Activated CD4-positive, alpha-beta memory T cell treated with anti-CD3 and anti-CD28 coated beads, Interleukin-2, amount 10 ng/mL, durations not matched to agents 7 days and 5 days (primary cell): Measurements from ENCODE around the gene KCNK3. TPM values are rescaled to one million over a fixed set of nuclear protein-coding genes. Genes with fewer than 3 reads are reported as not detected.
"Not testable (repeated sequence)": the region's sequence is repeated elsewhere in the genome, so short reads cannot be mapped to it uniquely, and the experiment has no call there.

Experiments used
- CTCF ChIA-PET: fragments of 350-600 bp; sonication (Branson Sonifier 250); formaldehyde crosslinking; loops from one replicate; lab custom pipeline; 2021; ENCODE audit warnings: antibody characterized with exemption, inconsistent platforms; lab: Charles Lee
- POLR2A ChIA-PET: fragments of 350-600 bp; sonication (Branson Sonifier 250); formaldehyde crosslinking; loops from one replicate; lab custom pipeline; 2021; ENCODE audit warnings: antibody characterized with exemption; lab: Charles Lee
- DNase-seq: peaks from one replicate; pipeline ENCODE4 v3.0.0-alpha.2; 2020
- H3K27ac Mint-ChIP-seq: one replicate; pipeline ENCODE4 v1.8.0; 2021; ENCODE audit warnings: mild to moderate bottlenecking, mixed read lengths
- H3K27me3 Mint-ChIP-seq: one replicate; pipeline ENCODE4 v1.8.0; 2021; ENCODE audit warnings: mixed read lengths
- H3K36me3 Mint-ChIP-seq: one replicate; pipeline ENCODE4 v1.8.0; 2021; ENCODE audit warnings: low read depth, mixed read lengths
- H3K4me1 Mint-ChIP-seq: one replicate; pipeline ENCODE4 v1.8.0; 2021; ENCODE audit warnings: mixed read lengths
- H3K4me3 Mint-ChIP-seq: one replicate; pipeline ENCODE4 v1.8.0; 2021; ENCODE audit warnings: mild to moderate bottlenecking, mixed read lengths
- H3K9me3 Mint-ChIP-seq: one replicate; pipeline ENCODE4 v1.8.0; 2021; ENCODE audit warnings: mixed read lengths
- total RNA-seq, 2 experiments: library from RNA; stranded (reverse); gene quantifications; one replicate each; pipeline ENCODE4 v1.2.3, GENCODE V29; 2021

The KCNK3 gene
- total RNA-seq, 2 experiments from 2014 or later = not detected

DNA sequence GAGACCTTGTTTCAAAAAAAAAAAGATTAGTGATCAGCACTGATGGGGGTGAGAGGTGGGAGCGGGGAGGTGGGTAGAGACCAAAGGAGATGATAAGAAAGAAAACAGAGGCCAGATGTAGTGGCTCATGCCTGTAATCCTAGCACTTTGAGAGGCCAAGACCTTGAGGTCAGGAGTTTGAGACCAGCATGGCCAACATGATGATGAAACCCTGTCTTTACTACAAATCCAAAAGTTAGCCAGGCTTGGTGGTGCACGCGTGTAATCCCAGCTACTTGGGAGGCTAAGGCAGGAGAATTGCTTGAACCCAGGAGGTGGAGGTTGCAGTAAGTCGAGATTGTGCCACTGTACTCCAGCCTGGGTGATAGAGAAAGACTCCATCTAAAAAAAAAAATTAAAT, 62.0 kb downstream of the KCNK3 start:
- POLR2A ChIA-PET = interaction anchor here (1.2 kb wide), 1 partner anchor 10 kb away, joined by 5 read pairs; the partner anchor contains the start of gene SLC35F6
- peaks cover 2% of the 10 kb centered on the region for H3K27me3 Mint-ChIP-seq
- H3K4me1 Mint-ChIP-seq = peaks cover 13% of the 10 kb centered on the region
- no peaks in the 10 kb centered on the region for H3K36me3 Mint-ChIP-seq
- DNase-seq = no peak
- no peak overlapping the region for H3K27ac Mint-ChIP-seq
- H3K4me3 Mint-ChIP-seq = no peak overlapping the region
- CTCF ChIA-PET = interaction anchor here (2.5 kb wide), 1 partner anchor 148 kb away, joined by 9 read pairs; no protein-coding TSS in a partner anchor
- no peaks in the 10 kb centered on the region for H3K9me3 Mint-ChIP-seq

GRCh38 chr2:26754972-26755670, 62.6 kb downstream of the KCNK3 start:
- Mint-ChIP-seq H3K9me3 (no peaks in the 10 kb centered on the region), H3K4me1 (peaks cover 13% of the 10 kb centered on the region), H3K4me3 (no peak overlapping the region), H3K27me3 (peaks cover 2% of the 10 kb centered on the region), H3K27ac (no peak overlapping the region), H3K36me3 (no peaks in the 10 kb centered on the region)
- ChIA-PET CTCF (interaction anchor here (2.5 kb wide), 1 partner anchor 149 kb away, joined by 9 read pairs; no protein-coding TSS in a partner anchor), POLR2A (interaction anchor here (1.2 to 1.6 kb wide), 2 partner anchors 9 to 14 kb away, joined by 3 to 5 read pairs; partner anchors contain the start of gene SLC35F6)
- no peak for DNase-seq

GRCh38 chr2:26756337-26756736, 63.8 kb downstream of the KCNK3 start:
- no peak overlapping the region for H3K27ac Mint-ChIP-seq
- H3K36me3 Mint-ChIP-seq = no peaks in the 10 kb centered on the region
- H3K4me3 Mint-ChIP-seq = no peak overlapping the region
- ChIA-PET CTCF (no interaction called here), POLR2A (interaction anchor here (1.4 to 1.6 kb wide), 2 partner anchors 12 to 30 kb away, joined by 3 to 5 read pairs; no protein-coding TSS in a partner anchor)
- H3K27me3 Mint-ChIP-seq = peaks cover 2% of the 10 kb centered on the region
- DNase-seq = no peak
- H3K9me3 Mint-ChIP-seq = no peaks in the 10 kb centered on the region
- peaks cover 13% of the 10 kb centered on the region for H3K4me1 Mint-ChIP-seq

GRCh38 chr2:26757873-26758789, 65.6 kb downstream of the KCNK3 start:
- peaks cover 2% of the 10 kb centered on the region for H3K27me3 Mint-ChIP-seq
- peak; percentile 50 for DNase-seq
- H3K27ac Mint-ChIP-seq = no peak overlapping the region
- H3K4me1 Mint-ChIP-seq = peaks cover 13% of the 10 kb centered on the region
- ChIA-PET CTCF (interaction anchor here (1.1 kb wide), 1 partner anchor 12 kb away, joined by 3 read pairs; no protein-coding TSS in a partner anchor), POLR2A (interaction anchor here (0.6 to 1.4 kb wide), 2 partner anchors 26 to 29 kb away, joined by 3 to 5 read pairs; no protein-coding TSS in a partner anchor)
- no peak overlapping the region for H3K4me3 Mint-ChIP-seq
- H3K36me3 Mint-ChIP-seq = no peaks in the 10 kb centered on the region
- H3K9me3 Mint-ChIP-seq = no peaks in the 10 kb centered on the region

- CTCF ChIA-PET = no interaction called here
- no peaks in the 10 kb centered on the region for H3K36me3 Mint-ChIP-seq
- H3K4me3 Mint-ChIP-seq = no peak overlapping the region
- no peaks in the 10 kb centered on the region for H3K9me3 Mint-ChIP-seq
- H3K27ac Mint-ChIP-seq = no peak overlapping the region
- POLR2A ChIA-PET = interaction anchor here (0.6 kb wide), 1 partner anchor 27 kb away, joined by 3 read pairs; no protein-coding TSS in a partner anchor
- H3K4me1 Mint-ChIP-seq = peaks cover 17% of the 10 kb centered on the region
- no peak for DNase-seq
- peaks cover 3% of the 10 kb centered on the region for H3K27me3 Mint-ChIP-seq
Measured at GRCh38 chr2:26758790-26759321, 66.3 kb downstream of the KCNK3 start.

DNA sequence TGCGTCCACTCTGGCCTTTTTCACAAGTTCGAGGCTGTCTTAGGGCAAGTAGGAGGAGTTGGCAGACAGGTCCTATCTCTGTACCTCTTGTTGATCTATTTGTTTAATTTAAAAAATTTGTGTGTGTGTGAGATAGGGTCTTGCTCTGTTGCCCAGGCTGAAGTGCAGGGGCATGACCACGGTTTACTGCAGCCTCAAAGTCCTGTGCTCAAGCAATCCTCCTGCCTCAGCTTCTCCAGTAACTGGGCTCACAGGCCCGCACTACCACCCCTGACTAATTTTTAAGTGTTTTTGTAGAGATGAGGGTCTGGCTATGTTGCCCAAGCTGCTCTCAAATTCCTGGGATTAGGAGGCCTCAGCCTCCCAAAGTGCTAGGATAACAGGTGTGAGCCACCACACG, 67.3 kb downstream of the KCNK3 start:
- DNase-seq = no peak
- H3K36me3 Mint-ChIP-seq = peaks cover 5% of the 10 kb centered on the region
- CTCF ChIA-PET = no interaction called here
- POLR2A ChIA-PET = no interaction called here
- no peak overlapping the region for H3K27ac Mint-ChIP-seq
- no peaks in the 10 kb centered on the region for H3K9me3 Mint-ChIP-seq
- H3K4me1 Mint-ChIP-seq = peaks cover 21% of the 10 kb centered on the region
- H3K4me3 Mint-ChIP-seq = no peak overlapping the region
- peaks cover 3% of the 10 kb centered on the region for H3K27me3 Mint-ChIP-seq

GRCh38 chr2:26760991-26761390, 68.5 kb downstream of the KCNK3 start:
- H3K9me3 Mint-ChIP-seq, CTCF ChIA-PET, H3K36me3 Mint-ChIP-seq, H3K27me3 Mint-ChIP-seq, POLR2A ChIA-PET, DNase-seq, H3K4me3 Mint-ChIP-seq, H3K27ac Mint-ChIP-seq: not testable (repeated sequence)
- H3K4me1 Mint-ChIP-seq = peaks cover 33% of the 10 kb centered on the region

GRCh38 chr2:26763019-26763418, 70.5 kb downstream of the KCNK3 start:
- Mint-ChIP-seq H3K27me3 (peaks cover 3% of the 10 kb centered on the region), H3K9me3 (no peaks in the 10 kb centered on the region), H3K4me1 (peaks cover 40% of the 10 kb centered on the region), H3K4me3 (peak overlapping the region; percentile 41), H3K36me3 (peaks cover 7% of the 10 kb centered on the region), H3K27ac (no peak overlapping the region)
- CTCF ChIA-PET = interaction anchor here (0.5 kb wide), 1 partner anchor 96 kb away, joined by 4 read pairs; no protein-coding TSS in a partner anchor
- POLR2A ChIA-PET = interaction anchor here (10.6 kb wide), 1 partner anchor 25 kb away, joined by 84 read pairs; the partner anchor contains the start of gene CENPA
- DNase-seq = no peak

DNA sequence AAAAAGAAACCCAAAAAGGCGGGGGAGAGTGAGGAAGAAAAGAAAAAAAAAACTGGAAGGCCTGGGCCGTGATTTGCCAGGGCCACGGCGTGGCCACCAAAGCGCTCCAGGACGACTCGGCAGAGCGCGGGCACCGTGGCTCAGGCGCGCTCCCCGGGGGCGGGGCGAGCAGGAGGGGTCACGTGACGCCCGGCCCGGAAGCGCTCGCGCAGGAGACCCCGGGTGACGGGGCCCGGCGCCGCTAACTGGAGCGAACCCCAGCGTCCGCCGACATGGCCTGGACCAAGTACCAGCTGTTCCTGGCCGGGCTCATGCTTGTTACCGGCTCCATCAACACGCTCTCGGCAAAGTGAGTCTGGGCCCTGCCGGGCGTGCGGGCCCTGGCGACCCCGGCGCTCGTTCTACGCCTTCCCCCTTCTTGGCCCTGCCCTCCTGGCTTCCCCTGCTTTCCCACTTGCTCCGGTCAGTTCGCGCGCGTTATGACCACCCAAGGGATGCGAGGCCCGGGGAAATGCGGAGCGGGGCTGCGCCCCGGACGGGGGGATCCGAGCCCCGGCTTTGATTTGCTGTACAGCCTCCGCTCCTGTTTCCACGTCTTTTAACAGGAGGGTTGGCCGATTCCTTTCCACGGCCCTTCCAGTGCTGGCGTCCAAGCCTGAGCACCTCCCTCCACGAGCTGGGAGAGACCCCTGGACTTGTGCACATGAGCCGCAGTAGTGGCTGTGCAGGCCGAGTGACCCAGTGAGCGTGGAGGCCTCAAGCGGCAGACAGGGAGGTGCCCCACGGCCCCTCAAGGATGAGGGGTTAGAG, 71.8 kb downstream of the KCNK3 start, which contains the start of gene SLC35F6:
Gene SLC35F6, plus strand, starts transcription at position 207 of the 810 bp plus-strand sequence. Its CDS starts 66 bp downstream, at position 273.
- Mint-ChIP-seq H3K27me3 (peaks cover 3% of the 10 kb centered on the region), H3K27ac (peak within 1 kb of the TSS; percentile 83), H3K4me1 (peaks cover 49% of the 10 kb centered on the region), H3K9me3 (no peaks in the 10 kb centered on the region), H3K36me3 (peaks cover 10% of the 10 kb centered on the region), H3K4me3 (peak within 1 kb of the TSS; percentile 86)
- peak; percentile 86 for DNase-seq
- POLR2A ChIA-PET = interaction anchor here (1.0 to 10.6 kb wide), 6 partner anchors 10 to 731 kb away, joined by 3 to 84 read pairs (median 4); partner anchors contain the start of genes CENPA and RAB10
- CTCF ChIA-PET = interaction anchor here (1.4 kb wide), 1 partner anchor 19 kb away, joined by 4 read pairs; no protein-coding TSS in a partner anchor

- ChIA-PET CTCF (interaction anchor here (1.4 kb wide), 1 partner anchor 19 kb away, joined by 4 read pairs; no protein-coding TSS in a partner anchor), POLR2A (interaction anchor here (1.0 to 10.6 kb wide), 5 partner anchors 10 to 731 kb away, joined by 3 to 84 read pairs (median 5); partner anchors contain the start of genes CENPA and RAB10)
- peaks cover 55% of the 10 kb centered on the region for H3K4me1 Mint-ChIP-seq
- DNase-seq = no peak
- peaks cover 12% of the 10 kb centered on the region for H3K36me3 Mint-ChIP-seq
- H3K27me3 Mint-ChIP-seq = peaks cover 3% of the 10 kb centered on the region
- H3K4me3 Mint-ChIP-seq = peak overlapping the region; percentile 86
- H3K27ac Mint-ChIP-seq = peak overlapping the region; percentile 83
- no peaks in the 10 kb centered on the region for H3K9me3 Mint-ChIP-seq
Measured at GRCh38 chr2:26764906-26765305, 72.4 kb downstream of the KCNK3 start.

DNA sequence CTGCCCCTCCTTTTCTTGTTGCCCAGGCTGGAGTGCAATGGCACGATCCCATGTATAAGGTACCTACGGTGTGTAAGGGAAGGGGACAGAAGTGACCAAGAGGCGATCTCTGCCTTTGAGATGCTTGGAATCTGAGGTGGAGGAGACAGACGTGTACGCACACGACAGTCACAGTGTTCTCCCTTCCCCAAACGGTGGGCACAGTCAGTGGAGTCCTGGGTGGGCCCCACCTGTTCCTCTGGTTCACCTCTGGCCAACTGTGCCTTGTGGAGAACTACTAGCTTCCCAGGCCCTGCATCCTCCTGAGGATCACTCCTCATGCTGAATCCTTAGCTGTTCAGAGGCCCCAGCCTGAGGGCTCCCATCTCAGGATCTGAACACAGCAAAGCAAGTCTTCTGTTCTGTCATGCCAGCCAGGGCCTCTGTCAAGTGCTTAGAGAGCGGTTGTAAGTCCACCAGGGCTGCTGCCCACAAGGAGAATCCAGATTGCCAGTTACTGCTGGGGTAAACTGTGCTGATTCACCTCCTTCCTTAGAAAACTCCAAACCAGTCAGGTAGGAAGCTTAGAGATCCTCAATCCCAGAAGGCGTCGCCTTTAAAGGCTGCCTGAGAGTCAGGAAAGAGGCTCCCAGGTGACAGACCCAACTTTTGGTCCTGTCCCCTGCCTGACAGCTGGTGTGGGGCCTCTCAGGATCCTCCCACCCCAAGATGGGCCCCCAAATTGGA, 73.1 kb downstream of the KCNK3 start:
- CTCF ChIA-PET = interaction anchor here (1.4 kb wide), 1 partner anchor 20 kb away, joined by 4 read pairs; no protein-coding TSS in a partner anchor

More for the DNA sequence above, 73.1 kb downstream of the KCNK3 start:
- no peak for DNase-seq
- Mint-ChIP-seq H3K27ac (peak overlapping the region; percentile 14), H3K36me3 (peaks cover 12% of the 10 kb centered on the region), H3K4me3 (peak overlapping the region; percentile 86), H3K27me3 (peaks cover 3% of the 10 kb centered on the region), H3K9me3 (no peaks in the 10 kb centered on the region), H3K4me1 (peaks cover 58% of the 10 kb centered on the region)
- POLR2A ChIA-PET = interaction anchor here (1.0 to 10.6 kb wide), 2 partner anchors 9 to 22 kb away, joined by 3 to 84 read pairs; partner anchors contain the start of gene CENPA
